ENCODE results near the gene TMEM167A. TPM values are rescaled to one million over a fixed set of nuclear protein-coding genes. Genes with fewer than 3 reads are reported as not detected.

TMEM167A gene
- total and polyA plus RNA-seq, 2 of the 4 experiments (the other 2 are of a cell fraction) = 34.6 to 45.1 TPM

DNA sequence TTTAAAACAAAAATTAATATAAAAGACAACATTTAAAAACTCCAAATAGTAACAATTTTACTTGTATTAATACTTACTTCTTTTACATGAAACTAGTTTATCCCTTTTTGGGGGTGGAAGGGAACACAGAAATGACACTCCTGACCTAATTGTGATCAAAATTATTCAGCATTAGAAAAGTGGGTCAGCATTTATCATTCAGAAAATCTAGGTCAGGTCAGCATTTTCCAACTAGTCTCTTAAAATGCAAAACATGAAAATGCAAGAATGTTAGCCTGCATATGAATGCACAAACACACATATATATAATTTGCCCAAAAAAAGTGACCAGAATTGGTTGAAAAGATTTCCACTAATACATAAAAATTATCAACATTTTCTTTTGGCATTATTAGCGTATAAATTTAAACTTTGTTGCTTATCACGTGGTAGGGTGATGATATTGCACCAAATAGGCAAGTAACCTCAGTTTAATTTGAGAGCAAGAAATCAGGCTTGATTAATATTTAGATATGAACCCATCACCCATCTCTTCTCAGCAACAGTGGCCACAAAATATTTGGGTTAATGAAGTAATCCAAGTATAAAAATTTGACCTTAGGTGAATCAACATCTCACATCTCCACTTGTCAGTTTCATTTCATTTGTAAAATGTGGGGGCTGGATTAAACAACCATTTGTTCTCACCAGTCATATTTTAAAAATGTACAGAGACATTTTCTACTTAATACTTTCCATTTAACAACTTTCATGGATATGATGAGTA is 5.7 kb downstream of the TMEM167A start:
- CTCF ChIA-PET = no interaction called here
- peaks cover 50% of the 10 kb centered on the region for H4K20me1 ChIP-seq (ENCODE audit: insufficient read depth, low read length)
- WGBS, 2 experiments (ENCODE audit: extremely low coverage in 2 of 2, insufficient read length in 1 of 2) = no CpG with 5 or more reads among the region's 2 CpGs

More for the DNA sequence above, 5.7 kb downstream of the TMEM167A start:
- dilution Hi-C loops (cut with HindIII; ENCODE audit: low sequenced_read_pairs, unreplicated experiment) = no loop called here
- no peak overlapping the region for H3K23ac ChIP-seq (ENCODE audit: low read depth, low read length)
- H2BK120ac ChIP-seq (ENCODE audit: low read depth, low read length) = no peak overlapping the region
- no peak overlapping the region for H3K9ac ChIP-seq (ENCODE audit: low read depth, low read length)
- BruUV-seq (replicated peaks) = no TSS peak
- H4K5ac ChIP-seq (ENCODE audit: low read depth, low read length) = no peak overlapping the region
- H3K18ac ChIP-seq (ENCODE audit: low read depth, low read length) = no peak overlapping the region
- H3K27ac ChIP-seq (ENCODE audit: insufficient read depth, low read length) = no peak overlapping the region
- in situ Hi-C loops (cut with MboI; ENCODE audit: low sequenced_read_pairs) = loop anchor here (25.0 kb wide), 1 partner anchor 709 kb away; no protein-coding TSS in a partner anchor
- no peak overlapping the region for H4K91ac ChIP-seq (ENCODE audit: insufficient read depth, low read depth, low read length)
- TF ChIP-seq POLR2A (IDR thresholded peaks at IDR 0.05; ENCODE audit: low read depth, low read length) (no peak), MAZ (IDR thresholded peaks at IDR 0.05; ENCODE audit: borderline replicate concordance, low read depth, low read length) (no peak), MAFK (IDR thresholded peaks at IDR 0.05; ENCODE audit: low read depth, low read length) (peak; percentile 9; the same call in 1 of the 2 replicates), SMC3 (IDR thresholded peaks at IDR 0.05; ENCODE audit: low read depth, low read length) (no peak), RAD21 (IDR thresholded peaks at IDR 0.05; ENCODE audit: low read length) (no peak)
- TF ChIP-seq, protein P1, sequence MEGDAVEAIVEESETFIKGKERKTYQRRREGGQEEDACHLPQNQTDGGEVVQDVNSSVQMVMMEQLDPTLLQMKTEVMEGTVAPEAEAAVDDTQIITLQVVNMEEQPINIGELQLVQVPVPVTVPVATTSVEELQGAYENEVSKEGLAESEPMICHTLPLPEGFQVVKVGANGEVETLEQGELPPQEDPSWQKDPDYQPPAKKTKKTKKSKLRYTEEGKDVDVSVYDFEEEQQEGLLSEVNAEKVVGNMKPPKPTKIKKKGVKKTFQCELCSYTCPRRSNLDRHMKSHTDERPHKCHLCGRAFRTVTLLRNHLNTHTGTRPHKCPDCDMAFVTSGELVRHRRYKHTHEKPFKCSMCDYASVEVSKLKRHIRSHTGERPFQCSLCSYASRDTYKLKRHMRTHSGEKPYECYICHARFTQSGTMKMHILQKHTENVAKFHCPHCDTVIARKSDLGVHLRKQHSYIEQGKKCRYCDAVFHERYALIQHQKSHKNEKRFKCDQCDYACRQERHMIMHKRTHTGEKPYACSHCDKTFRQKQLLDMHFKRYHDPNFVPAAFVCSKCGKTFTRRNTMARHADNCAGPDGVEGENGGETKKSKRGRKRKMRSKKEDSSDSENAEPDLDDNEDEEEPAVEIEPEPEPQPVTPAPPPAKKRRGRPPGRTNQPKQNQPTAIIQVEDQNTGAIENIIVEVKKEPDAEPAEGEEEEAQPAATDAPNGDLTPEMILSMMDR (conservative IDR thresholded peaks at IDR 0.05; ENCODE audit: low read depth, low read length) = no peak
- H3K27me3 ChIP-seq (ENCODE audit: control insufficient read depth, insufficient read depth, low read length) = no peaks in the 10 kb centered on the region
- no peaks in the 10 kb centered on the region for H3K36me3 ChIP-seq (ENCODE audit: control insufficient read depth, insufficient read depth, low read length)
- no peak overlapping the region for H4K8ac ChIP-seq (ENCODE audit: low read depth in 2 of 2, low read length in 2 of 2)
- ATAC-seq (ENCODE audit: low read depth) (no peak), DNase-seq (no peak)
- H3K9me1 ChIP-seq (ENCODE audit: insufficient read depth, low read length) = no peaks in the 10 kb centered on the region; the same call in 1 of the 2 replicates
- H3K4ac ChIP-seq (ENCODE audit: low read depth, low read length) = no peak overlapping the region
- no peak overlapping the region for H3K4me2 ChIP-seq (ENCODE audit: low read depth, low read length)
- H3K56ac ChIP-seq (ENCODE audit: extremely low read depth, insufficient read depth, low read length) = no peak overlapping the region
- intact Hi-C loops (cut with micrococcal nuclease) = no loop called here
- H3K4me3 ChIP-seq (ENCODE audit: insufficient read depth, low read depth, low read length) = no peak overlapping the region
- H3K9me3 ChIP-seq (ENCODE audit: control insufficient read depth, insufficient read depth, low read length) = no peaks in the 10 kb centered on the region
- H2BK20ac ChIP-seq (ENCODE audit: low read depth, low read length) = no peak overlapping the region
- POLR2A ChIA-PET (ENCODE audit: unreplicated experiment) = no interaction called here
- peaks cover 0 to 50% of the 10 kb centered on the region in 2 experiments; a peak in 2 of 4 replicates for H3K79me1 ChIP-seq (ENCODE audit: low read depth in 1 of 2, low read length in 2 of 2)
- no peak overlapping the region for H2BK5ac ChIP-seq (ENCODE audit: low read depth, low read length, poor library complexity, severe bottlenecking)
- H3K14ac ChIP-seq (replicated peaks; ENCODE audit: low read depth, low read length) = no peak overlapping the region
- no peak overlapping the region for H2BK15ac ChIP-seq (ENCODE audit: low read depth, low read length)
- no peak overlapping the region for H2AK9ac ChIP-seq (replicated peaks; ENCODE audit: low read depth, low read length, poor library complexity)
- no peak overlapping the region for H2AK5ac ChIP-seq (ENCODE audit: low read depth, low read length)
- peaks cover 6% of the 10 kb centered on the region; the same call in 1 of the 2 replicates for H3K4me1 ChIP-seq (ENCODE audit: control insufficient read depth, insufficient read depth, low read length)
- H2AFZ ChIP-seq (replicated peaks; ENCODE audit: low read length, poor library complexity) = no peak overlapping the region

Data from IMR-90 (cell line).